GM18951 (cell line): ENCODE data around the gene CEP104.

Source experiments
- POLR2A ChIP-seq: IDR thresholded peaks from 4 replicates; pipeline ENCODE4 v1.6.1; 2011; ENCODE audit warnings: mild to moderate bottlenecking; ENCODE audit not compliant: insufficient read length, insufficient read depth; ENCODE audit errors: extremely low read depth
- in situ Hi-C: fragments of 300-500 bp; cut with MboI; formaldehyde crosslinking; loops from one replicate; pipeline ENCODE4 v1.12.0; 2022; ENCODE audit warnings: low sequenced_read_pairs, mixed read lengths, inconsistent platforms; ENCODE audit not compliant: unreplicated experiment

Gene CEP104

GRCh38 chr1:3841491-3841890 lies 15.5 kb downstream of the CEP104 start:
- TF ChIP-seq POLR2A, result no peak
- in situ Hi-C loops, result no loop called here

- in situ Hi-C loops, result no loop called here
- no peak for TF ChIP-seq POLR2A
Measured at GRCh38 chr1:3838788-3839187, 18.2 kb downstream of the CEP104 start.

DNA sequence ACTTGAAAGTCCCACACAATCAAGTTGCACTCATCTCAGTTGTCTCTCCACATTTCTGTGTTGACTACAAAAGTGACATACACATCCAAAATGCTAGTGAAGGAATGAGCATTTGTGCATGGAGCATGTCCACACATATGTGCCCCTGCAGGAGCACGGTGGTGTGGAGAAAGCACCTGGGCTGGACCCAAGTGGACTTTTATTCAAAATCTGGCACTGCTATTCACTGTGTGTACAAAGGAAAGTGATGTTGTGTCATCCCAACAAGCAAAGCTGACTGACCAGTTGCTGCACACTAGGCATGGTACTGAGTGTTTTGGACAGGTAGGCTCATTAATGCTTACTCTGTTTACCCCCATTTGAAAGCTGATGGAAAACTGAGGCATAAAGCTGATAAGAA lies 19.3 kb downstream of the CEP104 start:
- TF ChIP-seq POLR2A, result no peak
- in situ Hi-C loops, result no loop called here

DNA sequence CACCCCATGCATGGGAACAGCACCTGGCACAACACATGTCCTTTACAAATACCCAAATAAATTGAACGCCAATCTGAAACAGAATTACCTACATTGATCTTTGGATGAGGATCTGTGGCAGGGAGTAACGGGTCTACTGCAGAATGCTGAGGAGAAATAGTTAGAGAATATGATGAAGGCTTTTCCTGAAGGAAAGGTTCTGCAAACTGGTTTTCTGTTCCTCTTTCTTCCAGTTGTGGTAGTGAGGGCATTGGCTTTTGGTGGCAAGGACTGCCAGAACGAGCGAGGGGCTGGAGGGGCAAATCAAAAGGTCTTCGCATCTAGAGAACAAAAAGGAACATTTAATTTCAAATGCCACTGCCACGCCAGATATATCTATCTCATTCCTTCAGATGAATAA lies 19.8 kb downstream of the CEP104 start:
- in situ Hi-C loops, result no loop called here
- no peak for TF ChIP-seq POLR2A

DNA sequence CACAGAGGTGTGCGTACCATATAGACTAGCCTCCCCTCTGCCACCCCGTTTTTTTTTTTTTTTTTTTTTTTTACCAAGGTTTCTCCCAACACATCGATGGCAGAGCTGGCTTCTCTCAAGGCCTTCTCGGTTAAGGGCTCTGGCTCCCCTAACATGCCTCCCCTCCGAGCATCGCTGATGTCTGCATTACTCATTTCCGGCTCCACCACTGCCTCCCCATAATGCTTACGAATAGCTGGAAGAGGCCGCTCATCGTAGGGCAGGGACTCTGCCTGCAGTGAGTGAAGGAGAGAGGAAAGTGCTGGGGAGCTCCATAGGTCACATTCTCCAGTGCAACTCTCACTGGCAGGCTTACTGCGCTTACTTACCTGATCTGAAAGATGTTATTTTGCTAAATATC lies 20.6 kb downstream of the CEP104 start:
- no peak for TF ChIP-seq POLR2A
- in situ Hi-C loops, result no loop called here

- in situ Hi-C loops, result no loop called here
- TF ChIP-seq POLR2A, result no peak
Measured at GRCh38 chr1:3834701-3835100, 22.3 kb downstream of the CEP104 start.

- no peak for TF ChIP-seq POLR2A
- in situ Hi-C loops, result no loop called here
Measured at GRCh38 chr1:3831689-3832088, 25.3 kb downstream of the CEP104 start.

- TF ChIP-seq POLR2A, result no peak
- in situ Hi-C loops, result no loop called here
Measured at GRCh38 chr1:3828391-3828790, 28.6 kb downstream of the CEP104 start.

GRCh38 chr1:3827813-3828307 lies 29.2 kb downstream of the CEP104 start:
- in situ Hi-C loops, result no loop called here
- TF ChIP-seq POLR2A, result no peak

DNA sequence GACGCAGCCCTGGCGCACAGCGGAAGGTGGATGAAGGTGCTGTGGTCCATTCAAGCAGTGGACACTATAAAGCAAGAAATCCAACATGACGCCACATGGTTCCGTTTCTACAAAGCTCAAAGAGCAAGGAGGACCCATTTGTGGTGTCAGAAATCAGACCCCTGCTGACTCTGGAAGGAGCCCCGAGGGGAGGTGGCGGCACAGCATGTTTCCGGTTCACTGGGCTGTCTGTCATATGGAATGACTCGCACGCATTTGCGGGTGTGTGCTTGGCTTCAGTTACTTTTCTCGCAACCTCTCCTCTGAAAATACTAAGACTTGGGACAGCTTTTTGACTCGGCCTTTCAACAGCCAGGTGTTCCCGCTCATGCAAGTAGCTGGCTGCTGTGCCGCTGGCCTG lies 31.7 kb downstream of the CEP104 start:
- TF ChIP-seq POLR2A, result no peak
- in situ Hi-C loops, result no loop called here

DNA sequence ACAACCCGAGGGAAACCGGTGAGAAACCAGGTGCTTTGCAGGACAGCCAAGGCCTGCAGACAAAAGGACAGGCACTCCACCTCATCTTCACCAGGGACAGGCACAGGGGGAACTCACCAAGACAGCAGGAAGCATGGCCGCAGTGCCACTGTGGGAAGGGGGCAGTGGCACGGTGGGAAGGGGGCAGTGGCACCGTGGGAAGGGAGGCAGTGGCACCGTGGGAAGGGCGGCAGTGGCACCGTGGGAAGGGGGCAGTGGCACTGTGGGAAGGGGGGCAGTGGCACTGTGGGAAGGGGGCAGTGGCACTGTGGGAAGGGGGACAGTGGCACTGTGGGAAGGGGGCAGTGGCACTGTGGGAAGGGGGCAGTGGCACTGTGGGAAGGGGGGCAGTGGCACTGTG lies 32.4 kb downstream of the CEP104 start:
- no peak for TF ChIP-seq POLR2A
- in situ Hi-C loops, result no loop called here

- in situ Hi-C loops, result no loop called here
Measured at GRCh38 chr1:3822421-3822820, 34.6 kb downstream of the CEP104 start.

DNA sequence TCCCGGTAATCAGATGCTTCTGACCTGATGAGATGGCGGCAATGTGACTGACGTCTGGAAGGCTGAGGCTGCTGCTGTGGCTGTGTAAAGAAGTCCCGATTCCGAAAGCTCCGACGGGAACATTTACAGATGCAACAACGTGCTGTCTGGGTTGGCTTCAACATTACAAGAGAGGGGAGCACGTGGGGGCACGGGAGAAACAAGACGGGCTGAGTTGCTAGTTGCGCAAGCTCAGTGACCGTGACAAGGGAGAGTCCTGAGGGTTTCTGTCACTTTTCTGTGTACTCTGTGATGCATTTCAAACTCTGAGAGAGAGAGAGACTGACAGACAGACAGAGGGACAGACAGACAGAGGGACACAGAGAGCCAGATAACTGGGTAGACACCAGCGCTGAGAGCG lies 35.1 kb downstream of the CEP104 start:
- TF ChIP-seq POLR2A, result no peak
- in situ Hi-C loops, result no loop called here

More at GRCh38 chr1:3822421-3822820, 34.6 kb downstream of the CEP104 start:
- TF ChIP-seq POLR2A, result no peak

GRCh38 chr1:3821447-3821846 lies 35.6 kb downstream of the CEP104 start:
- in situ Hi-C loops, result no loop called here
- TF ChIP-seq POLR2A, result no peak

DNA sequence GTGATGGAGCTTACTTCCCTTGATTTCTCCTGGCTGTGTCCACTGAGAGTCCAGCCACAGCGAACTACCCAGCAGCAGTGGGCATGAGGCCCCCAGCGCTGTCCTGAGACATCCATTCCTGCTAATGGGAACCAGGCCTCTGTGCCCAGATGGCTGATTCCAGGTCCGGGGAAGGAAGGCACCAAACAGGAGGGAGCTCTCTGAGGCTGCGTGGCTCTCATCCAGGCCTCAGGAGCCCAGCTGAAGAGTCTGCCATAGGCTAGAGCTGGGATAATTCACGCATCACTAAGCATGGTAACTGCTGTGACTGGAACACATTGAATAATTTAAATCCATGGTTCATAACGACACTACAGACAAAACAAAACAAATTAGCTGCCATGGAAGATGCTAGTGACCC lies 36.0 kb downstream of the CEP104 start:
- TF ChIP-seq POLR2A, result no peak
- in situ Hi-C loops, result no loop called here
